Eye (tissue), 1 donor: Measurements from ENCODE around the gene FBXL13.

Experiments used
- DNase-seq: peaks from one replicate; pipeline ENCODE4 v3.0.0-alpha.2; 2015

FBXL13 gene

GRCh38 chr7:102890971-102891692, 183.5 kb downstream of the FBXL13 start:
- no peak for DNase-seq

- DNase-seq = no peak
Observed at GRCh38 chr7:102890292-102890970, 184.2 kb downstream of the FBXL13 start.

GRCh38 chr7:102889851-102890250, 184.7 kb downstream of the FBXL13 start:
- DNase-seq = no peak

GRCh38 chr7:102888561-102889233, 185.9 kb downstream of the FBXL13 start:
- DNase-seq = no peak

GRCh38 chr7:102883098-102883860, 191.3 kb downstream of the FBXL13 start:
- no peak for DNase-seq

GRCh38 chr7:102875700-102876295, 198.8 kb downstream of the FBXL13 start:
- no peak for DNase-seq

- no peak for DNase-seq
Observed at GRCh38 chr7:102874966-102875365, 199.6 kb downstream of the FBXL13 start.

GRCh38 chr7:102874166-102874829, 200.3 kb downstream of the FBXL13 start:
- DNase-seq = no peak

- DNase-seq = no peak
Observed at GRCh38 chr7:102873470-102874165, 201.0 kb downstream of the FBXL13 start.

- no peak for DNase-seq
Observed at GRCh38 chr7:102872460-102872859, 202.1 kb downstream of the FBXL13 start.

GRCh38 chr7:102869195-102869594, 205.4 kb downstream of the FBXL13 start:
- DNase-seq = no peak

GRCh38 chr7:102866535-102867215, 207.9 kb downstream of the FBXL13 start:
- no peak for DNase-seq

GRCh38 chr7:102864958-102865357, 209.6 kb downstream of the FBXL13 start:
- no peak for DNase-seq

- peak; percentile 81 for DNase-seq
Observed at GRCh38 chr7:102860351-102860811, 214.2 kb downstream of the FBXL13 start.

- DNase-seq = no peak
Observed at GRCh38 chr7:102859799-102860125, 214.8 kb downstream of the FBXL13 start.

GRCh38 chr7:102859084-102859798, 215.4 kb downstream of the FBXL13 start:
- DNase-seq = no peak

- no peak for DNase-seq
Observed at GRCh38 chr7:102856036-102856435, 218.6 kb downstream of the FBXL13 start.

- no peak for DNase-seq
Observed at GRCh38 chr7:102849538-102849937, 225.1 kb downstream of the FBXL13 start.

- DNase-seq = peak; percentile 38
Observed at GRCh38 chr7:102849079-102849478, 225.5 kb downstream of the FBXL13 start.

GRCh38 chr7:102845346-102845745, 229.2 kb downstream of the FBXL13 start:
- DNase-seq = no peak
